Measurements from ENCODE around the gene UBLCP1.

The UBLCP1 gene

DNA sequence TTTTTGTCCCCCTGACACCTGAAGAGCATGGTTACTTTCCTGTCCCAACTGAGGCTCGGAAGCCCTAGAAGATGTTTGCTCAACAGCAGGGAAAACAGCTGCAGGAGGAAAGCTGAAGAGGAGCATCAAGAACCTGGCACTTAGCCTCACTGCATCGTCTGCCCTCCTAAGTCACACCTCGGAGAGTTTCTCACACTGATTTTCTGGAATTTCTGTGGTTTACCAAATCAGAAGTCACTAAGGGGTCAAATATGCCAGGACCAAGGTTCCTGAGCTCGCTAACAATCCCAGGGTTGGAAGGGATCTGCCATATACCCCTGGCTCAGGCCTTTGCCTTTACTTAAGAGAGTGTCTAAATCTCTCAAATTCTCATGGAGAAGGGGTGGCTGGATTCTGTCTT, 61.9 kb downstream of the UBLCP1 start:
- DNase-seq (ENCODE audit: extremely low read depth, low read depth): no peak
- TF ChIP-seq, protein P1, sequence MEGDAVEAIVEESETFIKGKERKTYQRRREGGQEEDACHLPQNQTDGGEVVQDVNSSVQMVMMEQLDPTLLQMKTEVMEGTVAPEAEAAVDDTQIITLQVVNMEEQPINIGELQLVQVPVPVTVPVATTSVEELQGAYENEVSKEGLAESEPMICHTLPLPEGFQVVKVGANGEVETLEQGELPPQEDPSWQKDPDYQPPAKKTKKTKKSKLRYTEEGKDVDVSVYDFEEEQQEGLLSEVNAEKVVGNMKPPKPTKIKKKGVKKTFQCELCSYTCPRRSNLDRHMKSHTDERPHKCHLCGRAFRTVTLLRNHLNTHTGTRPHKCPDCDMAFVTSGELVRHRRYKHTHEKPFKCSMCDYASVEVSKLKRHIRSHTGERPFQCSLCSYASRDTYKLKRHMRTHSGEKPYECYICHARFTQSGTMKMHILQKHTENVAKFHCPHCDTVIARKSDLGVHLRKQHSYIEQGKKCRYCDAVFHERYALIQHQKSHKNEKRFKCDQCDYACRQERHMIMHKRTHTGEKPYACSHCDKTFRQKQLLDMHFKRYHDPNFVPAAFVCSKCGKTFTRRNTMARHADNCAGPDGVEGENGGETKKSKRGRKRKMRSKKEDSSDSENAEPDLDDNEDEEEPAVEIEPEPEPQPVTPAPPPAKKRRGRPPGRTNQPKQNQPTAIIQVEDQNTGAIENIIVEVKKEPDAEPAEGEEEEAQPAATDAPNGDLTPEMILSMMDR (IDR thresholded peaks at IDR 0.05; ENCODE audit: low read depth, low read length): no peak

GRCh38 chr5:159330131-159330800, 67.2 kb downstream of the UBLCP1 start, which contains the start of gene IL12B:
TSS of gene IL12B (minus strand) at chr5:159330487. CDS start at chr5:159326782, 3,705 bp downstream.
- no peak for DNase-seq (ENCODE audit: extremely low read depth, low read depth)
- TF ChIP-seq, protein P1 (IDR thresholded peaks at IDR 0.05; ENCODE audit: low read depth, low read length): no peak

GRCh38 chr5:159331093-159331973, 68.2 kb downstream of the UBLCP1 start:
- DNase-seq (ENCODE audit: extremely low read depth, low read depth): no peak

DNA sequence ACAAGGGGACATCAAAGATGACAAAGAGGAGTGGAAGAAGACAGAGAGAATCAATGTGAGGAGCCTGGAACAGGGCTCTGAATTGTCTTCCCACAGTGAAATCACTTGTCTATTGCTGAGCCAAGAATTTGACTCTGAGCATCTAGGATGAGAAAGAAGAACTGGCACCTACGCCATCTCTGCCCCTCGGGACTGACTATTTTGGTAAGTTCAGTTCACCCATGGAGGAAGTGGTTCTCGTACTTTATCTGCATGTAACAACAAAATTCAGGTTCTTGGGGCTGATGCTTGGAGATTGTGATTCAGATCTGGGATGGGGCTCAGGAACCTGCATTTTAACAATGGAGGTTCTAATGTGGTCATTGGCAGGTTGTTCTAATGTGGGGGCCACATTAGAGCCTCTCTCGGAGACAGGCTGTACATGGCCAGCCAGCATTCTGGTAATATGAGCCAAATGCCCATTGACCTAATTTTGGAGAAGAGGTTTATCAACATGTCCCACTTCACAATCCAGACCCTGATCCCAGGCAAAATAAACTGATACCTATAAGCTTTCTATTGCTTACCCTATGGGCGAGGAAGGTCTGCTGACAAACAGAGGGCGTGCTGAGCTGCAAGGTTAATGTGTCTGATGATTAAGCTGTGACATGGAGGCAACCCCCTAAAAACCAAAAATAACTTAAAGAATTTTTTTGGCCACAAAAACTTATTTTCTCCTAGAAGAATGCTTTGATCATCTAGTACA, 69.9 kb downstream of the UBLCP1 start:
- DNase-seq (ENCODE audit: extremely low read depth, low read depth): no peak
- TF ChIP-seq, protein P1 (IDR thresholded peaks at IDR 0.05; ENCODE audit: low read depth, low read length): no peak

More at GRCh38 chr5:159331093-159331973, 68.2 kb downstream of the UBLCP1 start:
- TF ChIP-seq, protein P1 (IDR thresholded peaks at IDR 0.05; ENCODE audit: low read depth, low read length): peak; percentile 77

GRCh38 chr5:159333545-159333925, 70.4 kb downstream of the UBLCP1 start:
- TF ChIP-seq, protein P1 (IDR thresholded peaks at IDR 0.05; ENCODE audit: low read depth, low read length): no peak
- no peak for DNase-seq (ENCODE audit: extremely low read depth, low read depth)

Measured in AG09319 (cell line).